Cardiac fibroblast (primary cell): ENCODE data around the gene KRTAP5-8.
"Not testable (repeated sequence)": the region's sequence is repeated elsewhere in the genome, so short reads cannot be mapped to it uniquely, and the experiment has no call there.

Experiments used
- DNase-seq, 2 donors: peaks; one replicate each; pipeline versions ENCODE4 v3.0.0 to v3.0.0-alpha.2; 2010; ENCODE audit warnings: low read depth in 2 of 2
- H3K4me3 ChIP-seq, 2 donors: replicated peaks in 1 of 2; 1 replicate in 1 of 2; 2 replicates in 1 of 2; pipeline ENCODE4 v1.5.1; 2011; ENCODE audit warnings: low read depth in 2 of 2, low read length in 2 of 2, mild to moderate bottlenecking in 2 of 2, moderate library complexity in 1 of 2
- CTCF ChIP-seq: IDR thresholded peaks from one replicate; pipeline ENCODE4 v1.5.1; 2011; ENCODE audit warnings: low read depth, mild to moderate bottlenecking, low read length, inconsistent platforms

KRTAP5-8 gene

DNA sequence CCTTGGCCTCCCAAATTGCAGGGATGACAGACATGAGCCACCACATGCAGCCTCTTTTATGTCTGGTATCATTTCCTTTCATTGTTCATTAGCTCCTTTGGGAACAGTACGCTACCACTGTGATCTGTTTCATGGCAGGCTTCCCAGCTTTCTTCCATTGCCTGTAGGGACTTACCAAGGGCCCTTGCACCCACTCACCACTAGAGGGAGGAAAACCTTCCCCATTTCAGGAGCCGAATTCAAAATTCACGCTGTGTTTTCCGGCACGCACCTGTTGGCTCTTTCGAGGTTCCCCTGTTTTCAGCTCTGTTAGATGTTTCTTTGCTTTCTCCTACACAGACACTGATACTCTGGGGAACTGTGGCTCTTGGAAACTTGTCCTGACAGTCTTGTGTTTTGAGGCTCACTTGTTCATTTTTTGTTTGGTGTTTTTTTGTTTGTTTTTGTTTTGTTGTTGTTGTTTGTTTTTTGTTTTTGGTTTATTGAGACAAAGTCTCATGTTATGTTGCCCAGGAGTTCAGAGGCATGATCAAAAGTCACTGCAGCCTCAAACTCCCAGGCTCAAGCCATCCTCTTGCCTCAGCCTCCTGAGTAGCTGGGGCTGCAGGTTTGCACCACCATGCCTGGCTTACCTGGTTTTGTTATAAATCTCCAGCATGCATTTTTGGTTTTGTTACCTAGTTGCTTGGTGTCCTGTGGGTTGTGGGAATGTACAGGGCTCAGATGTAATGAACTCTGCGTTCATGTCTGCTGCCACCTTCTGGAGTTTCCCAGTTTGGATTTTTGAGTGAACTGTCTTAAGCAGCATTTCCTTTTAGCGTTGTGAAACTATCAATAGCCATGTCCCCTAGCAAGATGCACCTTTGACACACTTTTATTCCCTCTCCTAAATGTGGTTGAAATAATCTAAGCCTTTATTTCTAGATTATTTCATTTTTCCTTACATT lies 42.5 kb downstream of the KRTAP5-8 start:
- DNase-seq: peak; percentile 88 to 92
- TF ChIP-seq CTCF: peak; percentile 89
- no peak overlapping the region for H3K4me3 ChIP-seq

DNA sequence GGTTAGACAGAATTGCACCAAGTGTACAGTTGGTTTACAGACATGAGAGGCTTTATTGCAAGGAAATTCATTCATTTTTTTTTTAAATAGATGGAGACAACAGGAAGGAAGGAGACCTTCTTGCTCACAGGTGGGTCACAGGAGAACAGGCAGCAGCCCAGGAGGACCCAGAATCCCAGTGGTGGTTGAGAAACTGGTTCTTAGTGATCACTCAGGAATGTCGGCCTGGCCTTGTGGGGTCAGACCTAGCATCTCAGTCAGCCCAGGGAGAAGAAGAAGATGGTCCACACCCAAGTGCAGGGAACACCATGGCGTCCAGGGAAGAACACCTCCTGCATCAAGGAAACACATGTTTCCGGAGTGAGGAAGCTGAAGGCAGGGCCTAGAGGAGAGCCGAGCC lies 44.0 kb downstream of the KRTAP5-8 start:
- TF ChIP-seq CTCF: no peak
- DNase-seq: no peak

DNA sequence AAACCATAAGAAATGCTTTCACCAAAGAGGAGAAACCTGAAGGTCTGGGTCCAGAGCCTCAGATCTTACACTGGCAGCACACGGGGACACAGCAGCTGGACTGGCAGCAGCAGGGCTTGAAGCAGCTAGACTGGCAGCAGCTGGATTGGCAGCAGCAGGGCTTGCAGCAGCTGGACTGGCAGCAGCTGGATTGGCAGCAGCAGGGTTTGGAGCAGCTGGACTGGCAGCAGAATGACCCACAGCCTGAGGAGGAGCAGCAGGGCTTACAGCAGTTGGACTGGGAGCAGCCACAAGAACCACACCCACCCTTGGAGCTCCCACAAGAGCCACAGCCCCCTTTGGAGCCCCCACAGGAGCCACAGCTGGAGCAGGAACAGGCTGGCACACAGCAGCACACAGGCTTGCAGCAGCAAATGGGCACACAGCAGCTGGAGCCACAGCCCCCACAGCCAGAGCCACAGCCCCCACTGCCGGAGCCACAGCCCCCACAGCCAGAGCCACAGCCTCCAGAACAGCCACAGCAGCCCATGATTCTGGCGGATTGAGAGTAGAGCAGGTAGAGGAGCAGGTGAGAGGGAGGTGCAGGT lies 44.6 kb downstream of the KRTAP5-8 start, which contains the start of gene KRTAP5-11:
KRTAP5-11 (minus strand) TSS at position 567 of the 587 bp plus-strand sequence; CDS start at position 529, 38 bp downstream.
- no peak for TF ChIP-seq CTCF
- DNase-seq: no peak
- no peak within 1 kb of the TSS for H3K4me3 ChIP-seq

More for the DNA sequence above, 44.0 kb downstream of the KRTAP5-8 start:
- no peak overlapping the region for H3K4me3 ChIP-seq

GRCh38 chr11:71582969-71583368 lies 45.1 kb downstream of the KRTAP5-8 start:
- not testable (repeated sequence) for DNase-seq, H3K4me3 ChIP-seq

DNA sequence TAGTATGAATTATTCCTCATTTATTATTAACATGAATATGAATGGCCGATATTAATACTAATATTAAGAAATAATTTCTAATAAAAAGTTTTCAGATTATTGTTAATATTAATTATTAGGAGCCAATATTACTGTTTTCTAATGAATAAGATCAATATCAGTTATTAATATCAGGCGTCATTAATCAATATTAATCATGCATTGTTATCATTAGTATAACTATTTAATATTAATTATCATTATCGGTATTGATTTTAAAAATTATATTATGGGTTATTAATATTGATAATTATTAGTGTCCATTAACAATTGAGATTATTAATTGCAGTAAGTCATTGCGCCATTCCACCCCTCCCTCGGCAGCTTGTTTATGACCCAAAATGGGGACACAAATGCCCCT lies 47.8 kb downstream of the KRTAP5-8 start:
- DNase-seq, H3K4me3 ChIP-seq: not testable (repeated sequence)

- not testable (repeated sequence) for DNase-seq, H3K4me3 ChIP-seq
These were observed 50.5 kb downstream of the KRTAP5-8 start for GRCh38 chr11:71588314-71588713.
